ENCODE results near the gene SMU1.

SMU1 gene

GRCh38 chr9:33081128-33081851, 4.8 kb upstream of the SMU1 start:
- H3K4me3 ChIP-seq (replicated peaks; ENCODE audit: low read depth, low read length), result peak overlapping the region; percentile 37
- peak; percentile 95 for DNase-seq (ENCODE audit: low read depth)
- TF ChIP-seq CTCF (IDR thresholded peaks at IDR 0.05; ENCODE audit: low read length, missing control alignments), result peak; percentile 77

- DNase-seq (ENCODE audit: low read depth), result no peak
- TF ChIP-seq CTCF (IDR thresholded peaks at IDR 0.05; ENCODE audit: low read length, missing control alignments), result no peak
- no peak overlapping the region for H3K4me3 ChIP-seq (replicated peaks; ENCODE audit: low read depth, low read length)
Measured at GRCh38 chr9:33080534-33080933, 4.1 kb upstream of the SMU1 start.

- no peak overlapping the region for H3K4me3 ChIP-seq (replicated peaks; ENCODE audit: low read depth, low read length)
- no peak for DNase-seq (ENCODE audit: low read depth)
- TF ChIP-seq CTCF (IDR thresholded peaks at IDR 0.05; ENCODE audit: low read length, missing control alignments), result no peak
Measured at GRCh38 chr9:33068991-33069390, 7.5 kb downstream of the SMU1 start.

GRCh38 chr9:33065157-33066076, 11.1 kb downstream of the SMU1 start:
- no peak for DNase-seq (ENCODE audit: low read depth)
- H3K4me3 ChIP-seq (replicated peaks; ENCODE audit: low read depth, low read length), result no peak overlapping the region

GRCh38 chr9:33051144-33051543, 25.3 kb downstream of the SMU1 start:
- no peak for DNase-seq (ENCODE audit: low read depth)
- no peak for TF ChIP-seq CTCF (IDR thresholded peaks at IDR 0.05; ENCODE audit: low read length, missing control alignments)
- H3K4me3 ChIP-seq (replicated peaks; ENCODE audit: low read depth, low read length), result no peak overlapping the region

More at GRCh38 chr9:33065157-33066076, 11.1 kb downstream of the SMU1 start:
- TF ChIP-seq CTCF (IDR thresholded peaks at IDR 0.05; ENCODE audit: low read length, missing control alignments), result no peak

GRCh38 chr9:33049680-33050361, 26.7 kb downstream of the SMU1 start:
- no peak overlapping the region for H3K4me3 ChIP-seq (replicated peaks; ENCODE audit: low read depth, low read length)
- no peak for DNase-seq (ENCODE audit: low read depth)
- no peak for TF ChIP-seq CTCF (IDR thresholded peaks at IDR 0.05; ENCODE audit: low read length, missing control alignments)

All from fibroblast of pulmonary artery (primary cell).